ENCODE measurements around the gene POU2F3. TPM values are rescaled to one million over a fixed set of nuclear protein-coding genes. Genes with fewer than 3 reads are reported as not detected.

Gene POU2F3
- total and polyA plus RNA-seq, 9 donors, result 0.10 to 3.1 (median 0.55) TPM

- Histone ChIP-seq H3K27ac (ENCODE audit: low read length) (no peak overlapping the region), H3K27me3 (ENCODE audit: control insufficient read depth, insufficient read depth, low read length) (peaks cover 35% of the 10 kb centered on the region), H3K4me3 (ENCODE audit: low read length) (no peak overlapping the region), H3K9me3 (replicated peaks; ENCODE audit: control insufficient read depth, low read depth, low read length) (no peaks in the 10 kb centered on the region), H3K4me1 (ENCODE audit: control insufficient read depth, insufficient read depth, low read length) (peaks cover 11% of the 10 kb centered on the region), H3K36me3 (ENCODE audit: control insufficient read depth, insufficient read depth, low read length) (no peaks in the 10 kb centered on the region)
- WGBS (ENCODE audit: insufficient coverage), result 75% methylated on average over 2 of the region's 4 CpGs
- no peak for DNase-seq
Measured at GRCh38 chr11:120295099-120295498, 55.2 kb downstream of the POU2F3 start.

DNA sequence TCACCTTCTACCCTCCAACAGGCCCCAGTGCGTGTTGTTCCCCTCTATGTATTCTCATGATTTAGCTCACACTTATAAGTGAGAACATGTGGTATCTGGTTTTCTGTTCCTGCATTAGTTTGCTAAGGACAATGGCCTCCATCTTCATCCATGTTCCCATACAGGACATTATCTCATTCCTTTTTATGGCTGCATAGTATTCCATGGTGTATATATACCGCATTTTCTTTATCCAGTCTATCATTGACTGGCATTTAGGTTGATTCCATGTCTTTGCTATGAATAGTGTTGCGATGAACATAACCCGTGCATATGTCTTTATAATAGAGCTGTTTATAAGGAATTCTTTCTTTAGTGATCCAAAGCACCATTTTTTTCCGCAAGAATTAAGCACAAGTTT, 56.6 kb downstream of the POU2F3 start:
- no peak for DNase-seq
- WGBS (ENCODE audit: insufficient coverage), result no CpG with 5 or more reads among the region's 5 CpGs
- Histone ChIP-seq H3K9me3 (replicated peaks; ENCODE audit: control insufficient read depth, low read depth, low read length) (no peaks in the 10 kb centered on the region), H3K27me3 (ENCODE audit: control insufficient read depth, insufficient read depth, low read length) (peaks cover 35% of the 10 kb centered on the region), H3K27ac (ENCODE audit: low read length) (no peak overlapping the region), H3K4me1 (ENCODE audit: control insufficient read depth, insufficient read depth, low read length) (peaks cover 11% of the 10 kb centered on the region), H3K4me3 (ENCODE audit: low read length) (no peak overlapping the region), H3K36me3 (ENCODE audit: control insufficient read depth, insufficient read depth, low read length) (no peaks in the 10 kb centered on the region)

GRCh38 chr11:120298461-120298860, 58.5 kb downstream of the POU2F3 start:
- no peaks in the 10 kb centered on the region for H3K36me3 ChIP-seq (ENCODE audit: control insufficient read depth, insufficient read depth, low read length)
- no peak overlapping the region for H3K4me3 ChIP-seq (ENCODE audit: low read length)
- peaks cover 24% of the 10 kb centered on the region for H3K27me3 ChIP-seq (ENCODE audit: control insufficient read depth, insufficient read depth, low read length)
- no peaks in the 10 kb centered on the region for H3K9me3 ChIP-seq (replicated peaks; ENCODE audit: control insufficient read depth, low read depth, low read length)
- H3K27ac ChIP-seq (ENCODE audit: low read length), result no peak overlapping the region
- DNase-seq, result no peak
- no CpG with 5 or more reads among the region's 5 CpGs for WGBS (ENCODE audit: insufficient coverage)
- H3K4me1 ChIP-seq (ENCODE audit: control insufficient read depth, insufficient read depth, low read length), result peaks cover 14% of the 10 kb centered on the region

- H3K36me3 ChIP-seq (ENCODE audit: control insufficient read depth, insufficient read depth, low read length), result no peaks in the 10 kb centered on the region
- no peak for DNase-seq
- H3K27ac ChIP-seq (ENCODE audit: low read length), result no peak overlapping the region
- peaks cover 14% of the 10 kb centered on the region for H3K4me1 ChIP-seq (ENCODE audit: control insufficient read depth, insufficient read depth, low read length)
- no peaks in the 10 kb centered on the region for H3K9me3 ChIP-seq (replicated peaks; ENCODE audit: control insufficient read depth, low read depth, low read length)
- H3K27me3 ChIP-seq (ENCODE audit: control insufficient read depth, insufficient read depth, low read length), result peaks cover 8% of the 10 kb centered on the region
- WGBS (ENCODE audit: insufficient coverage), result 17% methylated on average over 2 of the region's 6 CpGs
- no peak overlapping the region for H3K4me3 ChIP-seq (ENCODE audit: low read length)
Measured at GRCh38 chr11:120302001-120302805, 62.3 kb downstream of the POU2F3 start.

- Histone ChIP-seq H3K9me3 (replicated peaks; ENCODE audit: control insufficient read depth, low read depth, low read length) (no peaks in the 10 kb centered on the region), H3K27ac (ENCODE audit: low read length) (no peak overlapping the region), H3K4me3 (ENCODE audit: low read length) (no peak overlapping the region), H3K27me3 (ENCODE audit: control insufficient read depth, insufficient read depth, low read length) (peaks cover 7% of the 10 kb centered on the region), H3K36me3 (ENCODE audit: control insufficient read depth, insufficient read depth, low read length) (no peaks in the 10 kb centered on the region), H3K4me1 (ENCODE audit: control insufficient read depth, insufficient read depth, low read length) (peaks cover 14% of the 10 kb centered on the region)
- DNase-seq, result peak; percentile 81
- no CpG with 5 or more reads among the region's 3 CpGs for WGBS (ENCODE audit: insufficient coverage)
Measured at GRCh38 chr11:120303004-120303637, 63.2 kb downstream of the POU2F3 start.

DNA sequence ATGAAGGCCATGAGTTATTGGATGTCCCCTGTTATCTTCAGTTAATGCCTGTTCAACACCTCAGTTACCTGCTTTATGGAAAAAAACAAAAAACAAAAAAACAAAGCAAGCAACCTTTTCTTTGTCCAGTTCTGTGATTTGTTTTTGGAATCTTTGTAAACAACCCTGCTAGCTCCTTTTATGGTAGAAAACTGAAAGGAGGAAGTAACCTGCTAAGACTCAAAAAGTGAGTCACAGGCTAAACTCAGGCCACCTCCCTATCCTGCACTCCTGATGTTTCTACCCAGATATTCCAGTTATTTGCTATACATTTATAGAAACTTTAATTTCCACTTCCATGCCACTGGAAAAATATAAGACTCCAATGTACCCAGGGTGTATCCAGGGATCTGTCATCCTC, 64.6 kb downstream of the POU2F3 start:
- Histone ChIP-seq H3K27me3 (ENCODE audit: control insufficient read depth, insufficient read depth, low read length) (peaks cover 4% of the 10 kb centered on the region), H3K4me1 (ENCODE audit: control insufficient read depth, insufficient read depth, low read length) (peaks cover 6% of the 10 kb centered on the region), H3K9me3 (replicated peaks; ENCODE audit: control insufficient read depth, low read depth, low read length) (no peaks in the 10 kb centered on the region), H3K27ac (ENCODE audit: low read length) (no peak overlapping the region), H3K4me3 (ENCODE audit: low read length) (no peak overlapping the region), H3K36me3 (ENCODE audit: control insufficient read depth, insufficient read depth, low read length) (no peaks in the 10 kb centered on the region)
- no peak for DNase-seq

DNA sequence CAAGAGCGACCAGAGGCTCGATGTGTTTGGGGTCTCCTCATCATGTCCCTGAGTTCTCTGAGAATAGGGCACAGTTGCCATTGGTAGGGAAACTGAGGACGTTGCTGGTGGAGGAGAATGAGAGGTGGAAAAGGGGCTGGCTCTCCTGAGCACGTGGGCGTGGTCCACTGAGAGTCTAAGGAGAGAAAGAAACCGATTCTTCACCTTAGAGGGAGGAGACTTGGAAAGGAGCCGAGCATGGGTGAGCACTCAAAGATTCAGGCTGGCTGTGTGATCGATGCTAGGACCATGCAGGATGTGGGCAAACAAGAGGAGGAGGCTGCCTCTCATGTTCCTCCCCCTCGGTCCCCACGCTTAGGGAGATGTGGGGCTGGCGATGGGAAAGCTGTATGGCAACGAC, 65.3 kb downstream of the POU2F3 start:
- Histone ChIP-seq H3K27ac (ENCODE audit: low read length) (no peak overlapping the region), H3K9me3 (replicated peaks; ENCODE audit: control insufficient read depth, low read depth, low read length) (no peaks in the 10 kb centered on the region), H3K4me3 (ENCODE audit: low read length) (no peak overlapping the region), H3K36me3 (ENCODE audit: control insufficient read depth, insufficient read depth, low read length) (no peaks in the 10 kb centered on the region), H3K27me3 (ENCODE audit: control insufficient read depth, insufficient read depth, low read length) (peaks cover 4% of the 10 kb centered on the region), H3K4me1 (ENCODE audit: control insufficient read depth, insufficient read depth, low read length) (peaks cover 2% of the 10 kb centered on the region)
- no peak for DNase-seq
- WGBS (ENCODE audit: insufficient coverage), result 84% methylated on average over 12 of the region's 12 CpGs

- Histone ChIP-seq H3K36me3 (ENCODE audit: control insufficient read depth, insufficient read depth, low read length) (no peaks in the 10 kb centered on the region), H3K4me3 (ENCODE audit: low read length) (no peak overlapping the region), H3K27ac (ENCODE audit: low read length) (no peak overlapping the region), H3K9me3 (replicated peaks; ENCODE audit: control insufficient read depth, low read depth, low read length) (no peaks in the 10 kb centered on the region), H3K4me1 (ENCODE audit: control insufficient read depth, insufficient read depth, low read length) (peaks cover 2% of the 10 kb centered on the region), H3K27me3 (ENCODE audit: control insufficient read depth, insufficient read depth, low read length) (peaks cover 8% of the 10 kb centered on the region)
- DNase-seq, result peak; percentile 54
- WGBS (ENCODE audit: insufficient coverage), result 31% methylated on average over 6 of the region's 11 CpGs
Measured at GRCh38 chr11:120306519-120307242, 66.7 kb downstream of the POU2F3 start.

GRCh38 chr11:120307476-120307875, 67.5 kb downstream of the POU2F3 start:
- Histone ChIP-seq H3K27ac (ENCODE audit: low read length) (no peak overlapping the region), H3K4me1 (ENCODE audit: control insufficient read depth, insufficient read depth, low read length) (peaks cover 2% of the 10 kb centered on the region), H3K36me3 (ENCODE audit: control insufficient read depth, insufficient read depth, low read length) (no peaks in the 10 kb centered on the region), H3K9me3 (replicated peaks; ENCODE audit: control insufficient read depth, low read depth, low read length) (no peaks in the 10 kb centered on the region), H3K27me3 (ENCODE audit: control insufficient read depth, insufficient read depth, low read length) (peaks cover 8% of the 10 kb centered on the region), H3K4me3 (ENCODE audit: low read length) (no peak overlapping the region)
- WGBS (ENCODE audit: insufficient coverage), result 85% methylated on average over 5 of the region's 11 CpGs
- no peak for DNase-seq

GRCh38 chr11:120308081-120308480, 68.1 kb downstream of the POU2F3 start:
- no peaks in the 10 kb centered on the region for H3K9me3 ChIP-seq (replicated peaks; ENCODE audit: control insufficient read depth, low read depth, low read length)
- WGBS (ENCODE audit: insufficient coverage), result 20% methylated on average over 1 of the region's 7 CpGs

More at GRCh38 chr11:120308081-120308480, 68.1 kb downstream of the POU2F3 start:
- H3K36me3 ChIP-seq (ENCODE audit: control insufficient read depth, insufficient read depth, low read length), result no peaks in the 10 kb centered on the region
- H3K27ac ChIP-seq (ENCODE audit: low read length), result no peak overlapping the region
- H3K4me3 ChIP-seq (ENCODE audit: low read length), result no peak overlapping the region
- H3K27me3 ChIP-seq (ENCODE audit: control insufficient read depth, insufficient read depth, low read length), result peaks cover 8% of the 10 kb centered on the region
- H3K4me1 ChIP-seq (ENCODE audit: control insufficient read depth, insufficient read depth, low read length), result no peaks in the 10 kb centered on the region
- no peak for DNase-seq
